ENCODE measurements around the gene MTOR. TPM values are rescaled to one million over a fixed set of nuclear protein-coding genes. Genes with fewer than 3 reads are reported as not detected.

The MTOR gene
- total RNA-seq, 1 donor from 2014 or later: 55.1 TPM

- no peak for TF ChIP-seq CTCF (IDR thresholded peaks at IDR 0.05)
- Mint-ChIP-seq H3K36me3 (ENCODE audit: low read depth) (peaks cover 81% of the 10 kb centered on the region), H3K4me3 (no peak overlapping the region), H3K27me3 (no peaks in the 10 kb centered on the region), H3K4me1 (no peaks in the 10 kb centered on the region), H3K9me3 (no peaks in the 10 kb centered on the region), H3K27ac (no peak overlapping the region)
- ATAC-seq (ENCODE audit: low read depth) (no peak), DNase-seq (no peak)
- ChIA-PET POLR2A (no interaction called here), CTCF (no interaction called here)
- intact Hi-C loops (cut with micrococcal nuclease): no loop called here
Observed at GRCh38 chr1:11144570-11145256, 117.6 kb downstream of the MTOR start.

GRCh38 chr1:11143907-11144306 is 118.4 kb downstream of the MTOR start:
- Mint-ChIP-seq H3K27ac (no peak overlapping the region), H3K9me3 (no peaks in the 10 kb centered on the region), H3K36me3 (ENCODE audit: low read depth) (peaks cover 81% of the 10 kb centered on the region), H3K4me3 (no peak overlapping the region), H3K27me3 (no peaks in the 10 kb centered on the region), H3K4me1 (no peaks in the 10 kb centered on the region)
- ChIA-PET POLR2A (no interaction called here), CTCF (no interaction called here)
- no peak for TF ChIP-seq CTCF (IDR thresholded peaks at IDR 0.05)
- ATAC-seq (ENCODE audit: low read depth): no peak
- no peak for DNase-seq
- intact Hi-C loops (cut with micrococcal nuclease): no loop called here

- no peak overlapping the region for H3K27ac Mint-ChIP-seq
- ChIA-PET CTCF (no interaction called here), POLR2A (no interaction called here)
- no peaks in the 10 kb centered on the region for H3K9me3 Mint-ChIP-seq
- TF ChIP-seq CTCF (IDR thresholded peaks at IDR 0.05): no peak
- intact Hi-C loops (cut with micrococcal nuclease): no loop called here
- ATAC-seq (ENCODE audit: low read depth) (no peak), DNase-seq (no peak)
- peaks cover 82% of the 10 kb centered on the region for H3K36me3 Mint-ChIP-seq (ENCODE audit: low read depth)
- H3K27me3 Mint-ChIP-seq: no peaks in the 10 kb centered on the region
- no peak overlapping the region for H3K4me3 Mint-ChIP-seq
- no peaks in the 10 kb centered on the region for H3K4me1 Mint-ChIP-seq
Observed at GRCh38 chr1:11143401-11143800, 119.0 kb downstream of the MTOR start.

GRCh38 chr1:11142618-11143391 is 119.5 kb downstream of the MTOR start:
- Mint-ChIP-seq H3K27ac (no peak overlapping the region), H3K4me1 (no peaks in the 10 kb centered on the region), H3K36me3 (ENCODE audit: low read depth) (peaks cover 83% of the 10 kb centered on the region), H3K9me3 (no peaks in the 10 kb centered on the region), H3K27me3 (no peaks in the 10 kb centered on the region), H3K4me3 (no peak overlapping the region)
- no peak for TF ChIP-seq CTCF (IDR thresholded peaks at IDR 0.05)
- POLR2A ChIA-PET: no interaction called here
- ATAC-seq (ENCODE audit: low read depth): no peak
- intact Hi-C loops (cut with micrococcal nuclease): no loop called here
- DNase-seq: no peak
- CTCF ChIA-PET: no interaction called here

GRCh38 chr1:11138952-11139351 is 123.4 kb downstream of the MTOR start:
- Mint-ChIP-seq H3K4me3 (no peak overlapping the region), H3K9me3 (no peaks in the 10 kb centered on the region), H3K36me3 (ENCODE audit: low read depth) (peaks cover 76% of the 10 kb centered on the region), H3K27ac (no peak overlapping the region), H3K4me1 (no peaks in the 10 kb centered on the region), H3K27me3 (no peaks in the 10 kb centered on the region)
- ATAC-seq (ENCODE audit: low read depth) (no peak), DNase-seq (no peak)
- CTCF ChIA-PET: no interaction called here
- no peak for TF ChIP-seq CTCF (IDR thresholded peaks at IDR 0.05)
- intact Hi-C loops (cut with micrococcal nuclease): no loop called here
- POLR2A ChIA-PET: no interaction called here

All from activated B cell treated with CpG ODN at 0.5 μM for 24 hours (primary cell).